Neural cell (in vitro differentiated cells): ENCODE data around the gene PRKG1. TPM values are rescaled to one million over a fixed set of nuclear protein-coding genes. Genes with fewer than 3 reads are reported as not detected.

Experiments used
- H2AFZ ChIP-seq: fragments of 200-600, 300-800 bp; sonication (generic), shearing (Covaris generic); 2 replicates; pipeline ENCODE4 v1.6.0; 2014; ENCODE audit warnings: low read depth, mild to moderate bottlenecking, antibody characterized with exemption, low read length, moderate library complexity
- H3F3A ChIP-seq: fragments of 200-600 bp; shearing (Covaris generic); 2 replicates; pipeline ENCODE4 v1.6.1; 2016; ENCODE audit warnings: mild to moderate bottlenecking, moderate library complexity, mixed read lengths, antibody characterized with exemption, low read length; ENCODE audit not compliant: insufficient read depth, poor library complexity, severe bottlenecking
- H3K27ac ChIP-seq: fragments of 200-600, 300-800 bp; sonication (generic), shearing (Covaris generic); 2 replicates; pipeline ENCODE4 v1.5.1; 2014; ENCODE audit warnings: mild to moderate bottlenecking, low read length, moderate library complexity
- H3K27me3 ChIP-seq: fragments of 300-800, 200-600 bp; sonication (generic), shearing (Covaris generic); 2 replicates; pipeline ENCODE4 v1.6.0; 2014; ENCODE audit warnings: mild to moderate bottlenecking, low read depth, low read length, moderate library complexity; ENCODE audit not compliant: insufficient read depth
- H3K36me3 ChIP-seq: fragments of 300-800, 200-600 bp; sonication (generic), shearing (Covaris generic); 2 replicates; pipeline ENCODE4 v1.5.1; 2014; ENCODE audit warnings: mild to moderate bottlenecking, antibody characterized with exemption, low read length, moderate library complexity; ENCODE audit not compliant: insufficient read depth
- H3K4me2 ChIP-seq: fragments of 300-800, 200-600 bp; sonication (generic), shearing (Covaris generic); 2 replicates; pipeline ENCODE4 v1.6.0; 2014; ENCODE audit warnings: mild to moderate bottlenecking, low read length
- H3K4me3 ChIP-seq: fragments of 300-800, 200-600 bp; sonication (generic), shearing (Covaris generic); 2 replicates; pipeline ENCODE4 v1.5.1; 2014; ENCODE audit warnings: mild to moderate bottlenecking, low read length, moderate library complexity
- H3K79me2 ChIP-seq: fragments of 200-600 bp; shearing (Covaris generic); replicated peaks from 2 replicates; pipeline ENCODE4 v1.6.0; 2014; ENCODE audit warnings: mild to moderate bottlenecking, low read length, moderate library complexity; ENCODE audit not compliant: insufficient read depth
- H3K9ac ChIP-seq: fragments of 300-800, 200-600 bp; sonication (generic), shearing (Covaris generic); 2 replicates; pipeline ENCODE4 v1.6.1; 2016; ENCODE audit warnings: mild to moderate bottlenecking, low read length, mixed read lengths
- H3K9me2 ChIP-seq: fragments of 200-600 bp; shearing (Covaris generic); 2 replicates; pipeline ENCODE4 v1.6.1; 2016; ENCODE audit warnings: mild to moderate bottlenecking, low read length, mixed read lengths; ENCODE audit not compliant: insufficient read depth
- H3K9me3 ChIP-seq: fragments of 200-600, 300-800 bp; sonication (generic), shearing (Covaris generic); 2 replicates; pipeline ENCODE4 v1.6.1; 2016; ENCODE audit warnings: mild to moderate bottlenecking, mixed run types, low read length, moderate library complexity, mixed read lengths
- H4K20me1 ChIP-seq: fragments of 200-600 bp; shearing (Covaris generic); 2 replicates; pipeline ENCODE4 v1.6.1; 2016; ENCODE audit warnings: mild to moderate bottlenecking, mixed run types; ENCODE audit not compliant: insufficient read depth
- CTCF ChIP-seq: fragments of 450-650 bp; IDR thresholded peaks from 2 replicates; pipeline ENCODE4 v1.5.1; 2014; ENCODE audit warnings: antibody characterized with exemption, mild to moderate bottlenecking, moderate library complexity; ENCODE audit not compliant: poor library complexity, severe bottlenecking
- EP300 ChIP-seq: fragments of 450-650 bp; conservative IDR thresholded peaks from 2 replicates; pipeline ENCODE4 v1.6.1; 2014; ENCODE audit warnings: antibody characterized with exemption, mild to moderate bottlenecking, moderate library complexity; ENCODE audit not compliant: poor library complexity, severe bottlenecking
- EZH2 ChIP-seq: fragments of 200-600, 300-800 bp; shearing (Covaris generic), sonication (generic); IDR thresholded peaks from 2 replicates; pipeline ENCODE4 v1.6.1; 2014; ENCODE audit warnings: antibody characterized with exemption, low read length, borderline replicate concordance, mild to moderate bottlenecking; ENCODE audit not compliant: insufficient read depth, poor library complexity, severe bottlenecking
- MXI1 ChIP-seq: fragments of 450-650 bp; conservative IDR thresholded peaks from 2 replicates; pipeline ENCODE4 v1.6.1; 2014; ENCODE audit warnings: antibody characterized with exemption, mild to moderate bottlenecking; ENCODE audit not compliant: poor library complexity, severe bottlenecking
- POLR2AphosphoS5 ChIP-seq: IDR thresholded peaks from 2 replicates; pipeline ENCODE4 v1.6.1; 2012
- RAD21 ChIP-seq: fragments of 450-650 bp; conservative IDR thresholded peaks from 2 replicates; pipeline ENCODE4 v1.6.1; 2014; ENCODE audit warnings: antibody characterized with exemption, mild to moderate bottlenecking, moderate library complexity
- REST ChIP-seq: IDR thresholded peaks from 2 replicates; pipeline ENCODE4 v1.6.1; 2012; ENCODE audit warnings: borderline replicate concordance
- SMC3 ChIP-seq: fragments of 450-650 bp; conservative IDR thresholded peaks from 2 replicates; pipeline ENCODE4 v1.6.1; 2014; ENCODE audit warnings: antibody characterized with exemption, mild to moderate bottlenecking, moderate library complexity; ENCODE audit not compliant: poor library complexity
- TAF1 ChIP-seq: IDR thresholded peaks from 2 replicates; pipeline ENCODE4 v1.6.1; 2012; ENCODE audit warnings: low read depth
- polyA plus RNA-seq: library from polyadenylated mRNA; depleted of rRNA; stranded (reverse); fragments of >200 nt; gene quantifications from 2 replicates; pipeline ENCODE4 v1.2.3, GENCODE V29; 2014

The PRKG1 gene
- polyA plus RNA-seq, 1 donor from 2014 or later = 2.2 TPM

- TF ChIP-seq EZH2 (no peak), POLR2AphosphoS5 (no peak), RAD21 (no peak), REST (no peak), MXI1 (no peak), SMC3 (no peak), TAF1 (no peak), CTCF (no peak), EP300 (no peak)
Measured at GRCh38 chr10:51399840-51400239, 325.6 kb downstream of the PRKG1 start.

GRCh38 chr10:51400392-51401096 lies 326.3 kb downstream of the PRKG1 start:
- no peak overlapping the region for H3K4me2 ChIP-seq
- no peak overlapping the region for H3K27ac ChIP-seq
- H3K27me3 ChIP-seq = no peaks in the 10 kb centered on the region
- H4K20me1 ChIP-seq = no peaks in the 10 kb centered on the region
- no peaks in the 10 kb centered on the region for H3F3A ChIP-seq
- H2AFZ ChIP-seq = no peak overlapping the region
- H3K9ac ChIP-seq = no peak overlapping the region
- H3K36me3 ChIP-seq = no peaks in the 10 kb centered on the region
- H3K79me2 ChIP-seq = no peaks in the 10 kb centered on the region
- H3K9me2 ChIP-seq = no peaks in the 10 kb centered on the region
- no peaks in the 10 kb centered on the region for H3K9me3 ChIP-seq
- no peak overlapping the region for H3K4me3 ChIP-seq
- no peak for TF ChIP-seq MXI1
- no peak for TF ChIP-seq REST
- no peak for TF ChIP-seq SMC3
- no peak for TF ChIP-seq EP300
- TF ChIP-seq POLR2AphosphoS5 = no peak
- no peak for TF ChIP-seq EZH2
- no peak for TF ChIP-seq TAF1
- no peak for TF ChIP-seq RAD21
- no peak for TF ChIP-seq CTCF

More at GRCh38 chr10:51399840-51400239, 325.6 kb downstream of the PRKG1 start:
- Histone ChIP-seq H3K9ac (peak overlapping the region; percentile 7), H3K79me2 (no peaks in the 10 kb centered on the region), H3K4me2 (no peak overlapping the region), H3K9me3 (no peaks in the 10 kb centered on the region), H3K27ac (no peak overlapping the region), H3K9me2 (no peaks in the 10 kb centered on the region), H3K36me3 (no peaks in the 10 kb centered on the region), H3K4me3 (no peak overlapping the region), H2AFZ (no peak overlapping the region), H3K27me3 (no peaks in the 10 kb centered on the region), H3F3A (no peaks in the 10 kb centered on the region), H4K20me1 (no peaks in the 10 kb centered on the region)
